HFFc6 (cell line): ENCODE data around the gene TNFRSF6B. TPM values are rescaled to one million over a fixed set of nuclear protein-coding genes. Genes with fewer than 3 reads are reported as not detected.
A peak's percentile ranks its signal among the peaks of the same experiment; 100 is the strongest.

Experiments
- DNase-seq: peaks from one replicate; pipeline ENCODE4 v3.0.0-alpha.2; 2018
- H3K27ac Mint-ChIP-seq: 2 replicates; pipeline ENCODE4 v1.8.0; 2020; ENCODE audit warnings: mild to moderate bottlenecking, mixed read lengths
- H3K27me3 Mint-ChIP-seq: 2 replicates; pipeline ENCODE4 v1.8.0; 2021; ENCODE audit warnings: mild to moderate bottlenecking, moderate library complexity, mixed read lengths; ENCODE audit not compliant: insufficient read depth
- H3K36me3 Mint-ChIP-seq: 2 replicates; pipeline ENCODE4 v1.8.0; 2021; ENCODE audit warnings: low read depth, mixed read lengths
- H3K4me1 Mint-ChIP-seq: 2 replicates; pipeline ENCODE4 v1.8.0; 2020; ENCODE audit warnings: low read depth, mixed read lengths
- H3K4me3 Mint-ChIP-seq: 2 replicates; pipeline ENCODE4 v1.8.0; 2020; ENCODE audit warnings: mild to moderate bottlenecking, moderate library complexity, mixed read lengths
- H3K9me3 Mint-ChIP-seq: 2 replicates; pipeline ENCODE4 v1.8.0; 2020; ENCODE audit warnings: mild to moderate bottlenecking, mixed read lengths
- CTCF ChIP-seq: fragments of 200-600 bp; sonication (generic); IDR thresholded peaks from 2 replicates; pipeline ENCODE4 v1.5.0; 2021; ENCODE audit warnings: antibody characterized with exemption, mild to moderate bottlenecking
- total RNA-seq, 6 experiments: library from RNA; stranded (reverse); fragmentation: NEBNext Ultra II Directional; extraction: Animal tissue kit (Norgen Biotek cat#: 25700); gene quantifications; 2 replicates in 1 of 6; 3 replicates in 5 of 6; pipeline ENCODE4 v1.2.3, GENCODE V29; 2021

TNFRSF6B gene
- total RNA-seq, 6 experiments from 2014 or later = 0.33 to 1.8 (median 1.1) TPM

GRCh38 chr20:63694584-63695423 is 1.6 kb upstream of the TNFRSF6B start:
- Mint-ChIP-seq H3K27ac (no peak overlapping the region), H3K27me3 (peaks cover 46% of the 10 kb centered on the region), H3K9me3 (no peaks in the 10 kb centered on the region), H3K4me1 (peaks cover 10% of the 10 kb centered on the region; the same call in 1 of the 2 replicates), H3K4me3 (no peak overlapping the region), H3K36me3 (no peaks in the 10 kb centered on the region; the same call in 1 of the 2 replicates)
- TF ChIP-seq CTCF = no peak
- DNase-seq = no peak

GRCh38 chr20:63695424-63696305 is 787 bp upstream of the TNFRSF6B start:
- H3K4me3 Mint-ChIP-seq = no peak overlapping the region
- peaks cover 10% of the 10 kb centered on the region; the same call in 1 of the 2 replicates for H3K4me1 Mint-ChIP-seq
- TF ChIP-seq CTCF = no peak
- no peaks in the 10 kb centered on the region; the same call in 1 of the 2 replicates for H3K36me3 Mint-ChIP-seq
- peaks cover 48% of the 10 kb centered on the region for H3K27me3 Mint-ChIP-seq
- no peaks in the 10 kb centered on the region for H3K9me3 Mint-ChIP-seq
- DNase-seq = no peak
- H3K27ac Mint-ChIP-seq = peak overlapping the region; percentile 33; the same call in 1 of the 2 replicates

GRCh38 chr20:63696306-63696627 is 185 bp upstream of the TNFRSF6B start:
- Mint-ChIP-seq H3K36me3 (no peaks in the 10 kb centered on the region; the same call in 1 of the 2 replicates), H3K27me3 (peaks cover 48% of the 10 kb centered on the region), H3K27ac (peak overlapping the region; percentile 33; the same call in 1 of the 2 replicates), H3K4me1 (peaks cover 10% of the 10 kb centered on the region; the same call in 1 of the 2 replicates), H3K9me3 (no peaks in the 10 kb centered on the region), H3K4me3 (no peak overlapping the region)
- no peak for DNase-seq
- no peak for TF ChIP-seq CTCF

GRCh38 chr20:63697357-63697867 is 960 bp downstream of the TNFRSF6B start:
- H3K4me3 Mint-ChIP-seq = no peak overlapping the region
- peaks cover 42% of the 10 kb centered on the region for H3K27me3 Mint-ChIP-seq
- peaks cover 10% of the 10 kb centered on the region; the same call in 1 of the 2 replicates for H3K4me1 Mint-ChIP-seq

More at GRCh38 chr20:63697357-63697867, 960 bp downstream of the TNFRSF6B start:
- DNase-seq = no peak
- no peak for TF ChIP-seq CTCF
- 0 out of 2 replicates have a peak overlapping the region, but pooled peaks have one; percentile 38 for H3K27ac Mint-ChIP-seq
- H3K9me3 Mint-ChIP-seq = no peaks in the 10 kb centered on the region
- no peaks in the 10 kb centered on the region; the same call in 1 of the 2 replicates for H3K36me3 Mint-ChIP-seq
